Fibroblast of pulmonary artery (primary cell): ENCODE results near the gene PLCH2.
A peak's percentile ranks its signal among the peaks of the same experiment; 100 is the strongest.
"Not testable (repeated sequence)": the region's sequence is repeated elsewhere in the genome, so short reads cannot be mapped to it uniquely, and the experiment has no call there.

Source experiments
- DNase-seq: peaks from one replicate; pipeline ENCODE4 v3.0.0-alpha.2; 2010; ENCODE audit warnings: low read depth
- H3K4me3 ChIP-seq: replicated peaks from 2 replicates; pipeline ENCODE4 v1.5.1; 2011; ENCODE audit warnings: low read depth, mild to moderate bottlenecking, control low read depth, low read length, moderate library complexity
- TF ChIP-seq, protein P1 (sequence below): IDR thresholded peaks from 2 replicates; pipeline ENCODE4 v1.5.1; 2011; ENCODE audit warnings: mild to moderate bottlenecking, control low read depth, low read length, inconsistent platforms; ENCODE audit errors: missing control alignments

The PLCH2 gene

GRCh38 chr1:2452932-2453315, 23.2 kb upstream of the PLCH2 start:
- TF ChIP-seq, protein P1, sequence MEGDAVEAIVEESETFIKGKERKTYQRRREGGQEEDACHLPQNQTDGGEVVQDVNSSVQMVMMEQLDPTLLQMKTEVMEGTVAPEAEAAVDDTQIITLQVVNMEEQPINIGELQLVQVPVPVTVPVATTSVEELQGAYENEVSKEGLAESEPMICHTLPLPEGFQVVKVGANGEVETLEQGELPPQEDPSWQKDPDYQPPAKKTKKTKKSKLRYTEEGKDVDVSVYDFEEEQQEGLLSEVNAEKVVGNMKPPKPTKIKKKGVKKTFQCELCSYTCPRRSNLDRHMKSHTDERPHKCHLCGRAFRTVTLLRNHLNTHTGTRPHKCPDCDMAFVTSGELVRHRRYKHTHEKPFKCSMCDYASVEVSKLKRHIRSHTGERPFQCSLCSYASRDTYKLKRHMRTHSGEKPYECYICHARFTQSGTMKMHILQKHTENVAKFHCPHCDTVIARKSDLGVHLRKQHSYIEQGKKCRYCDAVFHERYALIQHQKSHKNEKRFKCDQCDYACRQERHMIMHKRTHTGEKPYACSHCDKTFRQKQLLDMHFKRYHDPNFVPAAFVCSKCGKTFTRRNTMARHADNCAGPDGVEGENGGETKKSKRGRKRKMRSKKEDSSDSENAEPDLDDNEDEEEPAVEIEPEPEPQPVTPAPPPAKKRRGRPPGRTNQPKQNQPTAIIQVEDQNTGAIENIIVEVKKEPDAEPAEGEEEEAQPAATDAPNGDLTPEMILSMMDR: no peak
- no peak for DNase-seq
- no peak overlapping the region for H3K4me3 ChIP-seq

GRCh38 chr1:2454227-2454626, 21.9 kb upstream of the PLCH2 start:
- no peak for DNase-seq
- TF ChIP-seq, protein P1: no peak

DNA sequence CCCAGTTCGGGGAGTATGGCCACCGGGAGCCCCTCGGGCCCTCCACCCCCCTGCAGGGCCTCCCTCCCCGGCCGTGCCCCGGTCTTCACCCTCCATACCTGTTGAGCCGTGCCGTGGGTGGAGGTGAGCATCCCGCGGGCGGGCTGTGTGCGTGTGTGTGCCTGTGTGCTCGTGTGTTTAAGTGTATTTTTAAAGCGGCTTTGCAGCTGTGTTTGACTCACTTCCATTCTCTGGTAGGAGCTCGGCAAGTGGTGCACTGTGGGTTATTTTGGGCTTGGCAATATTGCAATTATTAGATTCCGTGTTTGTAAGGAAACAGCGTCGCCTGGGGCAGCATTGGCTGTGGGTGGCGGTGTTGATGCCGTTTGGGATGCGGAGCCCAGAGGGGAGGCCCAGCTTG, 20.3 kb upstream of the PLCH2 start:
- no peak for DNase-seq
- no peak overlapping the region for H3K4me3 ChIP-seq
- TF ChIP-seq, protein P1: no peak

More at GRCh38 chr1:2454227-2454626, 21.9 kb upstream of the PLCH2 start:
- H3K4me3 ChIP-seq: no peak overlapping the region

DNA sequence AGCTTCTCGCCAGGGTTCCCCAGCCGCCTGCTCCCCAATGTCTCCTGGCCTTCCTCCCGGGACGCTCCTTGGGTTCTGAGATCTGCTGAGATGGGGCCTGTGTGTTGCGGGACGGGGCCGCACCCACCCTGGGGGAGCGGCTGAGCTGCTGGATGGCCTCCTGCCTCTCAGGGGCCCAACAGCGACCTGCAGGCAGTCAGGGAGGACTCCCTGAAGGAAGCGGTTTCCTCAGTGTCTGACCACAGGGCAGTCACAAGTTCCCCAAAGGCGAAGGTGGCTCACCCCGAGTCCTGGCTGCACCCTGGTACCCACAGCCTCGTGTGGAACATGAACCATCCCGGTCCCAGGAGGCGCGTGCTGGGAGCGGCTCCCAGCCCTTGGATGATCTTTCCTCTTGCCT, 18.6 kb upstream of the PLCH2 start:
- DNase-seq: no peak
- no peak overlapping the region for H3K4me3 ChIP-seq
- TF ChIP-seq, protein P1: no peak

DNA sequence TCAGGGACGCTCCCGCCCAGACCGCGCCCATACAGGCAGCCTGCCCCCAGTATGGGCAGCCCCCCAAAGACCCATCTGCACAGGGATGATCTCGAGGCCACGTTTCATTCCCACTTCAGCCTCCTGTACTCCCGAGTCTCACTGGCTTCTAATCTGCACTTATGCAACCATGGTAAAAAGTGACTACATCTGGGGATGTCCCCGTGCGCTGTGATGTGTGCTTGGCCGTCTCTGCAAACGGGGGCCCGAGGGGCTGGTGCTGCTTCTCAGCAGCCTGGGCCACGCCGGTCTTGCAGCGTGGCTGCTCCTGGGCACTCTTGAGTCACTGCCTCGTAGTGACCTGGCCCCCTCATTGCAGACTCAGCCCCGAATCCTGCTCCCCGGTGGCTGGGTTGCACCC, 17.4 kb upstream of the PLCH2 start:
- DNase-seq: no peak
- H3K4me3 ChIP-seq: no peak overlapping the region
- TF ChIP-seq, protein P1: no peak

- not testable (repeated sequence) for H3K4me3 ChIP-seq, DNase-seq
Observed at GRCh38 chr1:2459102-2459753, 16.9 kb upstream of the PLCH2 start.

GRCh38 chr1:2459757-2460156, 16.3 kb upstream of the PLCH2 start:
- DNase-seq: peak; percentile 53
- TF ChIP-seq, protein P1: peak; percentile 28

DNA sequence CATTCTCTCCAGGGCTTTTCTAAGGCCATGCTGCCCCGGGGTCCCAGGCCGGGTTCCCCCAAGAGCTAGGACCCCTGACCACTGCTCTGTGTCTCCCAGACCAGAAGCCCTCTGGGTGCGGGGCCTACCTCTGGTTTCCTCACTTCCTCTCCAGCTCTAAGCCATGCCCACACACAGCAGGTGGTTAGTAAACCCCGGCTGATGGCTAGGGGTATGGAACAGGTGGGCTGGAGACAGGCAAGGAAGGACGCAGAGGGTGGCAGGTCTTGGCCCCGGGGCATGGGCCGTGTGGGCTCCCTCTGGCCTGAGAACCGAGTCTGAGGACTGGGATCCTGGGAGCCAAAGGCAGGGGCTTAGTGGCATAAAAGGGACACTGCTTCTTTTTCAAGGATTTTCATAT, 15.9 kb upstream of the PLCH2 start:
- no peak for DNase-seq
- TF ChIP-seq, protein P1: no peak
- H3K4me3 ChIP-seq: no peak overlapping the region

More at GRCh38 chr1:2459757-2460156, 16.3 kb upstream of the PLCH2 start:
- no peak overlapping the region for H3K4me3 ChIP-seq
